Keratinocyte (primary cell): ENCODE data around the gene TEKTIP1. TPM values are rescaled to one million over a fixed set of nuclear protein-coding genes. Genes with fewer than 3 reads are reported as not detected.

Experiments used
- DNase-seq: peaks from one replicate; pipeline ENCODE4 v3.0.0-alpha.2; 2011; ENCODE audit warnings: low read depth, missing footprints, low spot score
- FAIRE-seq: peaks from 2 replicates; lab custom pipeline; 2011; peaks lifted over from hg19 to GRCh38; lab: Jason Lieb, UNC
- H2AFZ ChIP-seq: 2 replicates; pipeline ENCODE4 v1.6.0; 2012; ENCODE audit warnings: low read length, control low read depth, inconsistent platforms; ENCODE audit not compliant: control insufficient read depth
- H3K27ac ChIP-seq: 2 replicates; pipeline ENCODE4 v1.5.1; 2011; ENCODE audit warnings: low read length; ENCODE audit not compliant: control insufficient read depth, insufficient read depth
- H3K27me3 ChIP-seq: 3 replicates; pipeline ENCODE4 v1.6.0; 2011; ENCODE audit warnings: low read length; ENCODE audit not compliant: control insufficient read depth, insufficient read depth; ENCODE audit errors: extremely low read depth
- H3K36me3 ChIP-seq, 2 experiments: 2 replicates in 1 of 2; 3 replicates in 1 of 2; pipeline ENCODE4 v1.5.1; 2011; ENCODE audit warnings: low read length in 2 of 2, mild to moderate bottlenecking in 1 of 2; ENCODE audit not compliant: control insufficient read depth in 2 of 2, insufficient read depth in 2 of 2; ENCODE audit errors: extremely low read depth in 1 of 2
- H3K4me1 ChIP-seq: 3 replicates; pipeline ENCODE4 v1.5.1; 2011; ENCODE audit warnings: low read length; ENCODE audit not compliant: control insufficient read depth, insufficient read depth; ENCODE audit errors: extremely low read depth
- H3K4me2 ChIP-seq: 3 replicates; pipeline ENCODE4 v1.6.0; 2011; ENCODE audit warnings: low read depth, low read length; ENCODE audit not compliant: control insufficient read depth, insufficient read depth; ENCODE audit errors: extremely low read depth
- H3K4me3 ChIP-seq, 3 experiments: fragments of 200-600 bp in 1 of 3; sonication (generic) in 1 of 3; 2 replicates in 2 of 3; 3 replicates in 1 of 3; pipeline ENCODE4 v1.5.1; 2011 to 2016; ENCODE audit warnings: low read length in 3 of 3, mild to moderate bottlenecking in 3 of 3, control low read depth in 2 of 3, inconsistent platforms in 1 of 3, low read depth in 1 of 3, mixed read lengths in 1 of 3, mixed run types in 1 of 3, moderate library complexity in 1 of 3; ENCODE audit not compliant: control insufficient read depth in 2 of 3, insufficient read depth in 2 of 3; ENCODE audit errors: extremely low read depth in 1 of 3
- H3K79me2 ChIP-seq: 2 replicates; pipeline ENCODE4 v1.6.0; 2012; ENCODE audit warnings: low read length; ENCODE audit not compliant: control insufficient read depth, insufficient read depth
- H3K9ac ChIP-seq: 3 replicates; pipeline ENCODE4 v1.6.0; 2011; ENCODE audit warnings: low read length; ENCODE audit not compliant: control insufficient read depth, insufficient read depth; ENCODE audit errors: extremely low read depth
- H3K9me1 ChIP-seq: 3 replicates; pipeline ENCODE4 v1.6.0; 2011; ENCODE audit warnings: low read length; ENCODE audit not compliant: control insufficient read depth, insufficient read depth; ENCODE audit errors: extremely low read depth
- H3K9me3 ChIP-seq: 2 replicates; pipeline ENCODE4 v1.5.1; 2012; ENCODE audit warnings: low read depth, low read length; ENCODE audit not compliant: control insufficient read depth
- H4K20me1 ChIP-seq: 3 replicates; pipeline ENCODE4 v1.6.0; 2011; ENCODE audit warnings: low read length; ENCODE audit not compliant: control insufficient read depth, insufficient read depth; ENCODE audit errors: extremely low read depth
- CTCF ChIP-seq, 3 experiments: IDR thresholded peaks in 1 of 3; conservative IDR thresholded peaks in 1 of 3; optimal IDR thresholded peaks in 1 of 3; 2 replicates in 2 of 3; 3 replicates in 1 of 3; pipeline versions ENCODE3 to v1.5.1; 2011; ENCODE audit warnings: low read length in 3 of 3, mild to moderate bottlenecking in 3 of 3, moderate library complexity in 2 of 3, control low read depth in 1 of 3, inconsistent platforms in 1 of 3; ENCODE audit not compliant: insufficient read depth in 2 of 3; ENCODE audit errors: extremely low read depth in 1 of 3
- EZH2 ChIP-seq: IDR thresholded peaks from one replicate; pipeline ENCODE4 v1.6.1; 2012; ENCODE audit warnings: inconsistent platforms, mild to moderate bottlenecking, low read length, moderate library complexity
- dilution Hi-C: fragments of 300-500 bp; cut with MboI; formaldehyde crosslinking; loops from one replicate; pipeline ENCODE4 v1.7.0; 2020; ENCODE audit warnings: low sequenced_read_pairs; ENCODE audit not compliant: extremely low pct_ligation_motif_present
- polyA plus RNA-seq, 5 experiments: library from polyadenylated mRNA; depleted of rRNA in 3 of 5; stranded (reverse) in 3 of 5; stranded (forward) in 1 of 5; unstranded in 1 of 5; fragments of >200 nt; gene quantifications; 1 replicate in 1 of 5; 2 replicates in 3 of 5; 3 replicates in 1 of 5; pipeline versions ENCODE4 v1.2.1 to v1.2.3, GENCODE V29; 2011 to 2012; ENCODE audit warnings: missing spikeins in 2 of 5, low read depth in 1 of 5, low replicate concordance in 1 of 5

The TEKTIP1 gene
- polyA plus RNA-seq, 1 donor (not counting 4 experiments of a cell fraction or from before 2014, with no cell fraction given): not detected

GRCh38 chr19:3590991-3591659 is 52.2 kb downstream of the TEKTIP1 start:
- no peak overlapping the region for H3K27ac ChIP-seq
- no peak overlapping the region for H3K9ac ChIP-seq
- TF ChIP-seq EZH2 (no peak), CTCF (optimal IDR thresholded peaks at IDR 0.05 in 1 of 3, IDR thresholded peaks at IDR 0.05 in 1 of 3, conservative IDR thresholded peaks at IDR 0.05 in 1 of 3; ENCODE audit: extremely low read depth in 1 of 3, insufficient read depth in 2 of 3, low read length in 3 of 3) (no peak)
- no peak overlapping the region for H3K4me3 ChIP-seq
- no peaks in the 10 kb centered on the region for H3K9me1 ChIP-seq
- FAIRE-seq (no peak), DNase-seq (no peak)
- H3K36me3 ChIP-seq: no peaks in the 10 kb centered on the region
- no peaks in the 10 kb centered on the region for H3K9me3 ChIP-seq
- H2AFZ ChIP-seq: no peak overlapping the region
- H3K4me2 ChIP-seq: no peak overlapping the region
- H3K79me2 ChIP-seq: no peaks in the 10 kb centered on the region
- H3K27me3 ChIP-seq: peaks cover 24% of the 10 kb centered on the region
- no peaks in the 10 kb centered on the region for H3K4me1 ChIP-seq
- H4K20me1 ChIP-seq: no peaks in the 10 kb centered on the region
- dilution Hi-C loops: no loop called here

GRCh38 chr19:3591876-3592613 is 53.1 kb downstream of the TEKTIP1 start:
- H3K4me3 ChIP-seq: no peak overlapping the region
- no peaks in the 10 kb centered on the region for H3K36me3 ChIP-seq
- H3K27me3 ChIP-seq: peaks cover 15% of the 10 kb centered on the region
- H3K4me1 ChIP-seq: no peaks in the 10 kb centered on the region
- H3K4me2 ChIP-seq: no peak overlapping the region
- H4K20me1 ChIP-seq: no peaks in the 10 kb centered on the region
- DNase-seq (no peak), FAIRE-seq (no peak)
- H3K27ac ChIP-seq: no peak overlapping the region
- no peak overlapping the region for H3K9ac ChIP-seq
- H3K9me3 ChIP-seq: no peaks in the 10 kb centered on the region
- dilution Hi-C loops: no loop called here
- no peaks in the 10 kb centered on the region for H3K9me1 ChIP-seq
- no peak for TF ChIP-seq EZH2
- TF ChIP-seq CTCF (optimal IDR thresholded peaks at IDR 0.05 in 1 of 3, IDR thresholded peaks at IDR 0.05 in 1 of 3, conservative IDR thresholded peaks at IDR 0.05 in 1 of 3; ENCODE audit: extremely low read depth in 1 of 3, insufficient read depth in 2 of 3, low read length in 3 of 3): no peak
- no peaks in the 10 kb centered on the region for H3K79me2 ChIP-seq
- no peak overlapping the region for H2AFZ ChIP-seq
